H1 (cell line): ENCODE results near the gene NEU4. TPM values are rescaled to one million over a fixed set of nuclear protein-coding genes. Genes with fewer than 3 reads are reported as not detected.

ENCODE experiments used
- CTCF ChIA-PET: fragments of 300-600 bp; sonication (Branson Sonifier 250); formaldehyde crosslinking; loops from one replicate; lab custom pipeline; 2021; ENCODE audit not compliant: partially characterized antibody; lab: Charles Lee
- POLR2A ChIA-PET: fragments of 300-600 bp; sonication (Branson Sonifier 250); formaldehyde crosslinking; loops from one replicate; lab custom pipeline; 2021; ENCODE audit warnings: inconsistent platforms; ENCODE audit not compliant: partially characterized antibody; lab: Charles Lee
- DNase-seq, 2 experiments: peaks; one replicate each; pipeline versions ENCODE4 v3.0.0 to v3.0.0-alpha.2; 2010 to 2022; ENCODE audit warnings: low spot score in 2 of 2, low read depth in 1 of 2, mixed read lengths in 1 of 2
- FAIRE-seq: peaks from 2 replicates; lab custom pipeline; 2011; peaks lifted over from hg19 to GRCh38; lab: Jason Lieb, UNC
- H2AFZ ChIP-seq: 2 replicates; pipeline ENCODE4 v1.8.1; 2012; ENCODE audit warnings: low read length, inconsistent platforms
- H2AK5ac ChIP-seq: 2 replicates; pipeline ENCODE4 v1.6.1; 2013; ENCODE audit warnings: low read depth, low read length
- H2BK120ac ChIP-seq: replicated peaks from 2 replicates; pipeline ENCODE3; 2013; ENCODE audit warnings: low read depth, low read length, inconsistent platforms
- H2BK12ac ChIP-seq: 2 replicates; pipeline ENCODE4 v1.6.1; 2013; ENCODE audit warnings: low read depth, low read length
- H2BK15ac ChIP-seq: 2 replicates; pipeline ENCODE4 v1.6.1; 2013; ENCODE audit warnings: low read length
- H2BK20ac ChIP-seq: 2 replicates; pipeline ENCODE4 v1.6.1; 2013; ENCODE audit warnings: low read length
- H2BK5ac ChIP-seq: 2 replicates; pipeline ENCODE4 v1.6.1; 2013; ENCODE audit warnings: low read depth, low read length
- H3K14ac ChIP-seq: 2 replicates; pipeline ENCODE4 v1.6.1; 2013; ENCODE audit warnings: inconsistent platforms; ENCODE audit not compliant: insufficient read length
- H3K18ac ChIP-seq: 2 replicates; pipeline ENCODE4 v1.6.1; 2013; ENCODE audit warnings: low read length; ENCODE audit errors: extremely low read depth
- H3K23ac ChIP-seq: 2 replicates; pipeline ENCODE4 v1.6.1; 2013; ENCODE audit warnings: inconsistent platforms; ENCODE audit not compliant: insufficient read length
- H3K23me2 ChIP-seq: 2 replicates; pipeline ENCODE4 v1.6.1; 2013; ENCODE audit warnings: low read depth, low read length
- H3K27ac ChIP-seq: 2 replicates; pipeline ENCODE4 v1.6.1; 2011; ENCODE audit warnings: low read depth, low read length, inconsistent platforms
- H3K27me3 ChIP-seq, 4 experiments: replicated peaks in 1 of 4; 1 replicate in 1 of 4; 2 replicates in 3 of 4; pipeline versions ENCODE4 v1.6.1 to v1.8.1; 2011 to 2013; ENCODE audit warnings: low read length in 3 of 4, mild to moderate bottlenecking in 3 of 4, inconsistent platforms in 2 of 4, mixed read lengths in 2 of 4, moderate library complexity in 1 of 4; ENCODE audit not compliant: control insufficient read depth in 3 of 4, insufficient read depth in 3 of 4; ENCODE audit errors: extremely low read depth in 1 of 4
- H3K36me3 ChIP-seq, 4 experiments: 2 replicates each; pipeline versions ENCODE4 v1.6.1 to v1.8.1; 2011 to 2013; ENCODE audit warnings: mild to moderate bottlenecking in 4 of 4, low read length in 3 of 4, moderate library complexity in 2 of 4, control low read depth in 1 of 4, inconsistent platforms in 1 of 4; ENCODE audit not compliant: insufficient read depth in 4 of 4, control insufficient read depth in 2 of 4
- H3K4ac ChIP-seq: replicated peaks from 2 replicates; pipeline ENCODE3; 2013; ENCODE audit warnings: low read length, low read depth, mixed read lengths, inconsistent platforms; ENCODE audit not compliant: insufficient read length
- H3K4me1 ChIP-seq, 4 experiments: replicated peaks in 1 of 4; 1 replicate in 1 of 4; 2 replicates in 3 of 4; pipeline versions ENCODE4 v1.6.1 to v1.8.1; 2011 to 2013; ENCODE audit warnings: low read length in 3 of 4, inconsistent platforms in 2 of 4, mixed read lengths in 1 of 4; ENCODE audit not compliant: insufficient read depth in 4 of 4, control insufficient read depth in 3 of 4
- H3K4me2 ChIP-seq, 2 experiments: 2 replicates each; pipeline versions ENCODE4 v1.6.1 to v1.8.1; 2011 to 2013; ENCODE audit warnings: low read depth in 2 of 2, low read length in 2 of 2, control low read depth in 1 of 2, inconsistent platforms in 1 of 2, mild to moderate bottlenecking in 1 of 2; ENCODE audit not compliant: insufficient read depth in 1 of 2
- H3K4me3 ChIP-seq, 4 experiments: fragments of 200-600, 300-600 bp in 1 of 4; sonication (generic), shearing (Covaris generic), sonication (Bioruptor Twin) in 1 of 4; 2 replicates each; pipeline versions ENCODE4 v1.5.1 to v1.8.1; 2011 to 2016; ENCODE audit warnings: low read length in 4 of 4, low read depth in 3 of 4, control low read depth in 2 of 4, inconsistent platforms in 2 of 4, mild to moderate bottlenecking in 2 of 4, mixed read lengths in 1 of 4, moderate library complexity in 1 of 4; ENCODE audit not compliant: insufficient read depth in 2 of 4; ENCODE audit errors: extremely low read depth in 1 of 4
- H3K56ac ChIP-seq: replicated peaks from 2 replicates; pipeline ENCODE3; 2013; ENCODE audit warnings: low read depth, mild to moderate bottlenecking, mixed read lengths, low read length, inconsistent platforms; ENCODE audit not compliant: insufficient read length
- H3K79me1 ChIP-seq: 2 replicates; pipeline ENCODE4 v1.6.1; 2013; ENCODE audit warnings: low read depth, low read length, control low read depth
- H3K79me2 ChIP-seq, 2 experiments: 2 replicates each; pipeline versions ENCODE4 v1.6.1 to v1.8.1; 2012 to 2013; ENCODE audit warnings: low read length in 2 of 2, mild to moderate bottlenecking in 2 of 2, inconsistent platforms in 1 of 2; ENCODE audit not compliant: insufficient read depth in 2 of 2, control insufficient read depth in 1 of 2
- H3K9ac ChIP-seq, 4 experiments: replicated peaks in 1 of 4; 1 replicate in 1 of 4; 2 replicates in 3 of 4; pipeline versions ENCODE4 v1.6.1 to v1.8.1; 2011 to 2013; ENCODE audit warnings: low read depth in 3 of 4, low read length in 3 of 4, control low read depth in 2 of 4, mild to moderate bottlenecking in 2 of 4, moderate library complexity in 2 of 4, inconsistent platforms in 1 of 4; ENCODE audit errors: extremely low read depth in 1 of 4
- H3K9me3 ChIP-seq, 2 experiments: 2 replicates each; pipeline versions ENCODE4 v1.6.1 to v1.8.1; 2012 to 2013; ENCODE audit warnings: mild to moderate bottlenecking in 2 of 2, moderate library complexity in 2 of 2, control low read depth in 1 of 2, inconsistent platforms in 1 of 2, low read depth in 1 of 2, low read length in 1 of 2, mixed read lengths in 1 of 2; ENCODE audit not compliant: insufficient read depth in 2 of 2
- H4K20me1 ChIP-seq, 2 experiments: replicated peaks in 1 of 2; 2 replicates each; pipeline versions ENCODE3 to v1.8.1; 2011 to 2013; ENCODE audit warnings: inconsistent platforms in 2 of 2, low read length in 2 of 2, mild to moderate bottlenecking in 1 of 2; ENCODE audit not compliant: insufficient read depth in 2 of 2, control insufficient read depth in 1 of 2
- H4K5ac ChIP-seq: 2 replicates; pipeline ENCODE4 v1.6.1; 2013; ENCODE audit warnings: low read length, low read depth, mixed read lengths, inconsistent platforms; ENCODE audit not compliant: insufficient read length
- H4K8ac ChIP-seq: 2 replicates; pipeline ENCODE4 v1.8.0; 2013; ENCODE audit warnings: mild to moderate bottlenecking, moderate library complexity, low read length, inconsistent platforms; ENCODE audit not compliant: insufficient read depth; ENCODE audit errors: extremely low read depth
- H4K91ac ChIP-seq: replicated peaks from 2 replicates; pipeline ENCODE3; 2013; ENCODE audit warnings: low read length, mixed read lengths, inconsistent platforms; ENCODE audit not compliant: insufficient read length
- WGBS, 2 experiments: shearing (Covaris generic) in 1 of 2; methylation state at CpG; one replicate each; pipeline versions ENCODE4 v1.1.6 to v1.1.7; 2013 to 2015; ENCODE audit warnings: low lambda C conversion rate in 2 of 2, mixed read lengths in 2 of 2, inconsistent platforms in 1 of 2, low coverage in 1 of 2, missing lambda C conversion rate in 1 of 2; ENCODE audit not compliant: insufficient replicate concordance in 2 of 2, insufficient coverage in 1 of 2, insufficient read length in 1 of 2; ENCODE audit errors: extremely low coverage in 1 of 2, missing lambda C conversion rate in 1 of 2; 5-methylcytosine and 5-hydroxymethylcytosine counted together
- polyA plus RNA-seq, 7 experiments: library from polyadenylated mRNA; depleted of rRNA in 3 of 7; stranded (reverse) in 5 of 7; unstranded in 2 of 7; fragments of >200 nt in 5 of 7; fragments of 200-250 nt in 2 of 7; gene quantifications; 1 replicate in 5 of 7; 2 replicates in 1 of 7; 4 replicates in 1 of 7; pipeline versions ENCODE4 v1.2.1 to v1.2.3, GENCODE V29; 2011 to 2013; ENCODE audit warnings: missing spikeins in 2 of 7, mixed read lengths in 2 of 7
- total RNA-seq: library from RNA; stranded (reverse); fragmentation: NEBNext Ultra II Directional; extraction: Animal tissue kit (Norgen Biotek cat#: 25700); gene quantifications from 2 replicates; pipeline ENCODE4 v1.2.1, GENCODE V29; 2021

The NEU4 gene
- total and polyA plus RNA-seq, 2 of the 8 experiments (the other 6 are each of a cell fraction or from before 2014, with no cell fraction given), result 0.32 to 0.50 TPM

GRCh38 chr2:241767464-241768250 is 41.3 kb upstream of the NEU4 start:
- H3K23me2 ChIP-seq, result no peaks in the 10 kb centered on the region
- no peaks in the 10 kb centered on the region for H3K27me3 ChIP-seq
- no peak overlapping the region for H3K4me3 ChIP-seq
- H2AK5ac ChIP-seq, result no peak overlapping the region
- no peak overlapping the region for H3K14ac ChIP-seq
- no peak overlapping the region for H2BK5ac ChIP-seq
- FAIRE-seq (no peak), DNase-seq (peak in 1 of 2 experiments; percentile 48)
- H2BK20ac ChIP-seq, result no peak overlapping the region
- peaks cover 0 to 2% of the 10 kb centered on the region in 2 experiments for H4K20me1 ChIP-seq
- H3K9ac ChIP-seq, result no peak overlapping the region
- H3K56ac ChIP-seq, result no peak overlapping the region
- H3K4me2 ChIP-seq, result no peak overlapping the region
- no peaks in the 10 kb centered on the region for H3K9me3 ChIP-seq
- no peaks in the 10 kb centered on the region for H3K79me1 ChIP-seq
- peaks cover 0 to 16% (median 9%) of the 10 kb centered on the region in 4 experiments; a peak in 6 of 7 replicates for H3K4me1 ChIP-seq
- no peak overlapping the region for H4K91ac ChIP-seq
- H3K4ac ChIP-seq, result no peak overlapping the region
- H3K23ac ChIP-seq, result no peak overlapping the region
- no peak overlapping the region for H3K27ac ChIP-seq
- ChIA-PET CTCF (no interaction called here), POLR2A (interaction anchor here (1.0 kb wide), 1 partner anchor 41 kb away, joined by 3 read pairs; the partner anchor contains the start of gene NEU4)
- no peak overlapping the region for H2AFZ ChIP-seq
- H3K18ac ChIP-seq, result no peak overlapping the region
- H2BK120ac ChIP-seq, result no peak overlapping the region
- H3K79me2 ChIP-seq, result no peaks in the 10 kb centered on the region
- no peak overlapping the region; the same call in 1 of the 2 replicates for H4K8ac ChIP-seq
- no peak overlapping the region for H4K5ac ChIP-seq
- H2BK15ac ChIP-seq, result no peak overlapping the region
- WGBS, 2 experiments, result 80% methylated on average over 17 of the region's 37 CpGs; no CpG with 5 or more reads in 1 of the 2 experiments
- H2BK12ac ChIP-seq, result no peak overlapping the region
- no peaks in the 10 kb centered on the region for H3K36me3 ChIP-seq
